ENCODE data around the gene SDK1.

DNA sequence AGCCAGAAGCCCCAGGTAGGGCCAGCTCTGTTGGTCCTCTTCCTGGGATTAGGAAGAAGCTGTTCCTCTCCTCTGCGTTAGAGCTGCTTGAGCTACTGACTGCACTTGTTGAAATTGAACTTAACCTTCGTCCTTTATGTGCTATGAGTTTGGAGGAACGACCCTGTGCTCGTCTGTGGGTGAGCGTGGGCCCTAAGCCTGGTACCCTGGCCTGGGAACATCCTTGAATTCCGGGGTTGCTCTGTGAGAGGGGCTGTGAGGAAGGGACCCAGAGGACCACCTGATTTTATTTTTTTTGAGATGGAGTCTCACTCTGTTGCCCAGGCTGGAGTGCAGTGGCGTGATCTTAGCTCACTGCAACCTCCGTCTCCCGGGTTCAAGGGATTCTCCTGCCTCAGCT lies 933.8 kb downstream of the SDK1 start:
- TF ChIP-seq, protein P1, sequence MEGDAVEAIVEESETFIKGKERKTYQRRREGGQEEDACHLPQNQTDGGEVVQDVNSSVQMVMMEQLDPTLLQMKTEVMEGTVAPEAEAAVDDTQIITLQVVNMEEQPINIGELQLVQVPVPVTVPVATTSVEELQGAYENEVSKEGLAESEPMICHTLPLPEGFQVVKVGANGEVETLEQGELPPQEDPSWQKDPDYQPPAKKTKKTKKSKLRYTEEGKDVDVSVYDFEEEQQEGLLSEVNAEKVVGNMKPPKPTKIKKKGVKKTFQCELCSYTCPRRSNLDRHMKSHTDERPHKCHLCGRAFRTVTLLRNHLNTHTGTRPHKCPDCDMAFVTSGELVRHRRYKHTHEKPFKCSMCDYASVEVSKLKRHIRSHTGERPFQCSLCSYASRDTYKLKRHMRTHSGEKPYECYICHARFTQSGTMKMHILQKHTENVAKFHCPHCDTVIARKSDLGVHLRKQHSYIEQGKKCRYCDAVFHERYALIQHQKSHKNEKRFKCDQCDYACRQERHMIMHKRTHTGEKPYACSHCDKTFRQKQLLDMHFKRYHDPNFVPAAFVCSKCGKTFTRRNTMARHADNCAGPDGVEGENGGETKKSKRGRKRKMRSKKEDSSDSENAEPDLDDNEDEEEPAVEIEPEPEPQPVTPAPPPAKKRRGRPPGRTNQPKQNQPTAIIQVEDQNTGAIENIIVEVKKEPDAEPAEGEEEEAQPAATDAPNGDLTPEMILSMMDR (IDR thresholded peaks at IDR 0.05): no peak
- TF ChIP-seq POLR2A (IDR thresholded peaks at IDR 0.05): no peak
